ENCODE measurements around the gene GAREM1.

GRCh38 chr18:32418148-32418547 is 52.5 kb downstream of the GAREM1 start:
- TF ChIP-seq CTCF (IDR thresholded peaks at IDR 0.05; ENCODE audit: insufficient read depth, low read depth, low read length) (no peak), EZH2 (IDR thresholded peaks at IDR 0.05; ENCODE audit: insufficient read depth, low read length) (no peak)

All from astrocyte (in vitro differentiated cells and primary cell).